Fibroblast of lung (primary cell): ENCODE measurements around the gene NPHP1. TPM values are rescaled to one million over a fixed set of nuclear protein-coding genes. Genes with fewer than 3 reads are reported as not detected.
"Not testable (repeated sequence)": the region's sequence is repeated elsewhere in the genome, so short reads cannot be mapped to it uniquely, and the experiment has no call there.

Source experiments
- DNase-seq, 2 donors: peaks; one replicate each; pipeline versions ENCODE4 v3.0.0 to v3.0.0-alpha.2; 2010; ENCODE audit warnings: low read depth in 2 of 2
- H2AFZ ChIP-seq: 2 replicates; pipeline ENCODE4 v1.5.1; 2012; ENCODE audit warnings: low read length, control low read depth, inconsistent platforms
- H3K27ac ChIP-seq: 2 replicates; pipeline ENCODE4 v1.5.1; 2011; ENCODE audit warnings: low read length, control low read depth; ENCODE audit not compliant: insufficient read depth
- H3K27me3 ChIP-seq: 2 replicates; pipeline ENCODE4 v1.5.1; 2011; ENCODE audit warnings: mild to moderate bottlenecking, low read length; ENCODE audit not compliant: control insufficient read depth, insufficient read depth
- H3K36me3 ChIP-seq: 2 replicates; pipeline ENCODE4 v1.5.1; 2011; ENCODE audit warnings: low read length; ENCODE audit not compliant: control insufficient read depth, insufficient read depth
- H3K4me1 ChIP-seq: 2 replicates; pipeline ENCODE4 v1.5.1; 2011; ENCODE audit warnings: low read length; ENCODE audit not compliant: control insufficient read depth, insufficient read depth; ENCODE audit errors: extremely low read depth
- H3K4me2 ChIP-seq: 2 replicates; pipeline ENCODE4 v1.5.1; 2011; ENCODE audit warnings: low read length, control low read depth; ENCODE audit not compliant: insufficient read depth; ENCODE audit errors: extremely low read depth
- H3K4me3 ChIP-seq, 4 experiments: fragments of 200-600 bp in 1 of 4; sonication (generic) in 1 of 4; replicated peaks in 1 of 4; 2 replicates each; pipeline ENCODE4 v1.5.1; 2011 to 2016; ENCODE audit warnings: low read length in 4 of 4, low read depth in 3 of 4, mild to moderate bottlenecking in 3 of 4, control low read depth in 2 of 4, inconsistent platforms in 1 of 4, mixed read lengths in 1 of 4; ENCODE audit not compliant: insufficient read depth in 1 of 4; ENCODE audit errors: control extremely low read depth in 1 of 4
- H3K79me2 ChIP-seq: 2 replicates; pipeline ENCODE4 v1.5.1; 2012; ENCODE audit warnings: mild to moderate bottlenecking, low read length, inconsistent platforms; ENCODE audit not compliant: control insufficient read depth, insufficient read depth
- H3K9ac ChIP-seq: 2 replicates; pipeline ENCODE4 v1.5.1; 2011; ENCODE audit warnings: mild to moderate bottlenecking, low read length, control low read depth; ENCODE audit not compliant: insufficient read depth
- H3K9me3 ChIP-seq: 2 replicates; pipeline ENCODE4 v1.5.1; 2012; ENCODE audit warnings: low read depth, low read length; ENCODE audit not compliant: control insufficient read depth, insufficient read depth
- H4K20me1 ChIP-seq: 2 replicates; pipeline ENCODE4 v1.5.1; 2011; ENCODE audit warnings: low read length; ENCODE audit not compliant: control insufficient read depth, insufficient read depth; ENCODE audit errors: extremely low read depth
- EZH2 ChIP-seq: IDR thresholded peaks from 2 replicates; pipeline ENCODE4 v1.5.1; 2012; ENCODE audit warnings: low read length, control low read depth, mild to moderate bottlenecking; ENCODE audit errors: missing control alignments
- polyA plus RNA-seq, 2 donors: library from polyadenylated mRNA; depleted of rRNA in 1 of 2; stranded (reverse) in 1 of 2; unstranded in 1 of 2; fragments of >200 nt; gene quantifications; 2 replicates each; pipeline ENCODE4 v1.2.1, GENCODE V29; 2011 to 2012; ENCODE audit warnings: missing spikeins in 1 of 2
- total RNA-seq: library from RNA; depleted of rRNA; stranded (reverse); fragments of >200 nt; gene quantifications from 2 replicates; pipeline ENCODE4 v1.2.1, GENCODE V29; 2014
- TF ChIP-seq, protein P1 (sequence below), 2 donors: IDR thresholded peaks in 1 of 2; conservative IDR thresholded peaks in 1 of 2; 1 replicate in 1 of 2; 2 replicates in 1 of 2; pipeline ENCODE4 v1.5.1; 2011 to 2012; ENCODE audit warnings: low read length in 2 of 2, control low read depth in 1 of 2, inconsistent platforms in 1 of 2, low read depth in 1 of 2, mild to moderate bottlenecking in 1 of 2

Gene NPHP1
- total and polyA plus RNA-seq, 2 donors (not counting 1 experiment from before 2014, with no cell fraction given), result 5.0 to 5.1 TPM

DNA sequence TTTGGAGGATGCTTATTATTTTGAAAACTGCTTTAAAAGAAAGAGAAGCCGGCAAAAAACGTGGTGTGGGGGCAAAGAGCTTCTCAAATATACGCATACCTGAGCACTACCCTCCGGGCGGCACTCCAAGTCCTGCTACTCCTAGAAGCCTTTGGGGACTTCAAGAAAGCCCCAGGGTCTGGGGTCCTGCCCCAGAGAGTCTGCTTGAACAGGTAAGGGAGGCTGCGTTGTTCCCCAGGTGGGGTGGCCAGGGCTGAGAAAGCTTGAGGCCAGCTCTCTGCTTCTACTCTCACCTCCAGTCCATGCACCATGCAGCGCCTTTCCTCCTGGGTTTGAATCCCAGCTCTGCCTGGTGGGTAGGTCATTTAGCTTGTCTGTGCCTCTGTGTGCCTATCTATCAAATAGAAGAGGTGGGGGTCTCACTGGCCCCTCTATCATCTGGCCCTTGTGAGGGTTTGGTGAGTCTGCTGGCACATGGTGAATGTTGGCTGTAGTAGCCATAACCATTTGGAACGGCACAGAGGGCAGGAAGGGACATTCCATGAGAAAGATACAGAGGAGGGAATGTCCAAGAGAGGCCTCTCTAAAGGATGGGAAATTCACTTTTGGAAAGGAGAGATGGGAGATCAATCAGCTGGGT lies 108.7 kb downstream of the NPHP1 start:
- no peak overlapping the region for H3K4me2 ChIP-seq
- no peak overlapping the region for H3K4me3 ChIP-seq

DNA sequence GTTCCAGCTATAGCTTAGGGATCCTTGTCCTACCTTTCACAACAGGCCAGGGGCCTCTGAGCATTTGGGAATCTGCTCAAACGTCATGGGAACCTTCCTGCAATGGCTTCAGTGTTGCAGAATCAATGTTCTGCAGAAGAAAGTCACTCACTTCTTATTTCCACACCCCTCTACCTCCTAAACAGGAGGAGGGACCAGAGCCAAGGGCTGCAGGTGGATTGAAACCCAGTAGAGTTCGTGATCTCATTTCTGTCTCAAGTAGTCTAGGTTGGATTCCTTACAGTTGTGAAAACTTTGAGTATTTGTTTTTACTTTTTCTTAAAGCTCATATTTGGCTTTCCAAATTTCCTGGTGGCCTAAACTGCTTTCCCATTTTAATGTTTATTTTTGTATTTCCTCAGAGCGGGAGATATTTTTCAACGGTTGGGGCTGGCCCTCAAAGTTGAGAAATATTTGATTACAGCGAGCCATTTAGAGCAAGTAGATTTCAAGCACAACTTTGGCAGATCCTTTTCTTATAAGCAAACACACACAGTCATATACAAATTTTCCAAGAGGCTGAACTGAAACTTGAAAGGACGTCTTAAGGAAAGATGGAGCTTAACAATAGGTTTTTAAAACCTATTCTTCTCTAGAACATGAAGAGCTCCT lies 109.8 kb downstream of the NPHP1 start:
- peak overlapping the region; percentile 30 for H3K4me2 ChIP-seq

More for the DNA sequence above, 108.7 kb downstream of the NPHP1 start:
- no peak for DNase-seq
- H2AFZ ChIP-seq, result no peak overlapping the region
- H3K27ac ChIP-seq, result no peak overlapping the region
- H3K27me3 ChIP-seq, result no peaks in the 10 kb centered on the region
- no peaks in the 10 kb centered on the region for H3K36me3 ChIP-seq
- H3K9ac ChIP-seq, result no peak overlapping the region
- H3K9me3 ChIP-seq, result no peaks in the 10 kb centered on the region
- no peaks in the 10 kb centered on the region for H4K20me1 ChIP-seq
- no peaks in the 10 kb centered on the region for H3K79me2 ChIP-seq
- no peak for TF ChIP-seq EZH2
- TF ChIP-seq, protein P1, sequence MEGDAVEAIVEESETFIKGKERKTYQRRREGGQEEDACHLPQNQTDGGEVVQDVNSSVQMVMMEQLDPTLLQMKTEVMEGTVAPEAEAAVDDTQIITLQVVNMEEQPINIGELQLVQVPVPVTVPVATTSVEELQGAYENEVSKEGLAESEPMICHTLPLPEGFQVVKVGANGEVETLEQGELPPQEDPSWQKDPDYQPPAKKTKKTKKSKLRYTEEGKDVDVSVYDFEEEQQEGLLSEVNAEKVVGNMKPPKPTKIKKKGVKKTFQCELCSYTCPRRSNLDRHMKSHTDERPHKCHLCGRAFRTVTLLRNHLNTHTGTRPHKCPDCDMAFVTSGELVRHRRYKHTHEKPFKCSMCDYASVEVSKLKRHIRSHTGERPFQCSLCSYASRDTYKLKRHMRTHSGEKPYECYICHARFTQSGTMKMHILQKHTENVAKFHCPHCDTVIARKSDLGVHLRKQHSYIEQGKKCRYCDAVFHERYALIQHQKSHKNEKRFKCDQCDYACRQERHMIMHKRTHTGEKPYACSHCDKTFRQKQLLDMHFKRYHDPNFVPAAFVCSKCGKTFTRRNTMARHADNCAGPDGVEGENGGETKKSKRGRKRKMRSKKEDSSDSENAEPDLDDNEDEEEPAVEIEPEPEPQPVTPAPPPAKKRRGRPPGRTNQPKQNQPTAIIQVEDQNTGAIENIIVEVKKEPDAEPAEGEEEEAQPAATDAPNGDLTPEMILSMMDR (conservative IDR thresholded peaks at IDR 0.05 in 1 of 2, IDR thresholded peaks at IDR 0.05 in 1 of 2; ENCODE audit: low read depth in 1 of 2, low read length in 2 of 2), result no peak
- peaks cover 3% of the 10 kb centered on the region for H3K4me1 ChIP-seq

DNA sequence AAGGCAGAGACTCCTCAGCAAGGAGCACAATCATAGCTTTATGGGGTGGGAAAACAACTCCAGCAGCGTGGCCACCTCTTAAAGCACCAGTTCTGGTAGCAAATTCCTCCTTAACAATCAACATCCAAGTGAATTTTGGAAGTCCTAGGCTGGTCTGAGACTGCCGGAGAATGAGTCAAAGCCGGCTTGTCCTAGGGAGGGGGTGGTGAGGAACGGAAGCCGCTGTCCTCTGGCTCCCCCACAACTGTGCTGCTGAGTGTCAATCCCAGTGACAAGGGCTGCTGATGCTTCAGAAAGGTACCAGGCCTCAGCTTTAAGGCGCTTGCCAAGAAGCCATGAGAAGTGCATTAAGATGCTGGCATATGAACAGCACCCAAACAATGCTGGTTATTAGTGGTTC lies 110.9 kb downstream of the NPHP1 start:
- not testable (repeated sequence) for H4K20me1 ChIP-seq, H3K4me3 ChIP-seq, H3K4me1 ChIP-seq, H3K9me3 ChIP-seq, H3K4me2 ChIP-seq, H2AFZ ChIP-seq, H3K36me3 ChIP-seq, H3K27ac ChIP-seq, DNase-seq, H3K79me2 ChIP-seq, H3K27me3 ChIP-seq, H3K9ac ChIP-seq

More for the DNA sequence above, 109.8 kb downstream of the NPHP1 start:
- not testable (repeated sequence) for H3K4me3 ChIP-seq, H3K27ac ChIP-seq, H3K9ac ChIP-seq, H2AFZ ChIP-seq, H3K27me3 ChIP-seq, H3K9me3 ChIP-seq, H3K36me3 ChIP-seq, H3K4me1 ChIP-seq, H4K20me1 ChIP-seq, H3K79me2 ChIP-seq
- peak in 1 of 2 donors; percentile 82 for DNase-seq

DNA sequence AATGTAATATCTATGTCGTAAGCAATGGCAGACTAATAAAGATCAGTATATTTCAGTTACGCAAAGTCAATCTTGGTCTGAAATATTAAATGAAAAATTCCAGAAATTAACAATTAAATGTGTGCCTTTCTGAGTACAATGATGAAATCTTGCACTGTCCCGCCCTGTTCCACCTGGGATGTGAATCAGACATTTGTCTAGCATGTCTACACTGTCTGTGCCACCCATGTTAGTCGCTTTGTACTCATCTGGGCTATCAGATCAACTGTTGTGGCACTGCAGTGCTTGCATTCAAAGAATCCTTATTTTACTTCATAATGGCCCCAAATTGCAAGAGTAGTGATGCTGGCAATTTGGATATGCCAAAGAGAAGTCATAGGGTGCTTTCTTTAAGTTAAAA lies 114.6 kb downstream of the NPHP1 start:
- not testable (repeated sequence) for H3K79me2 ChIP-seq, H3K36me3 ChIP-seq, H2AFZ ChIP-seq, H3K27ac ChIP-seq, H3K9me3 ChIP-seq, H3K27me3 ChIP-seq, H3K4me1 ChIP-seq, H4K20me1 ChIP-seq, DNase-seq, H3K9ac ChIP-seq, H3K4me2 ChIP-seq, H3K4me3 ChIP-seq

DNA sequence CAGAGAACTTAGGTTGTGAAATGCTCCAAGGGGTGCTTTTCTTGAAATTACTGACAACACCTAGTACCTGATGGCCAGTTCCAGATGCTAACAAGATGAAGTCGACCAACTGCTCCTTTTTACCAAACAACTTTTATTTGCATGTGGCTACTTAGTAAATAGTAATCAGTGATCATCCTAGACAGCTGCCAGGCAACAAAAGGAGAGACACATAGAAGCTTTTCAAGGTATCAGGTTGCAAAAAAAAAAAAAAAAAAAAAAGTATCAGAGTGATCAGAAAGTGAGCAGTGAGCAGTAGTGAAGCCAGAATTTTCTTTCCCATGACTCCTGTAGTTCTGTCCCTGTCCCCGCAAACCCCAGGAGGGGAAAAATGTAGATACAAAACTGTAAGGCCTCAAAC lies 121.1 kb downstream of the NPHP1 start:
- H3K4me2 ChIP-seq, H3K4me1 ChIP-seq, H4K20me1 ChIP-seq, H3K4me3 ChIP-seq, H3K79me2 ChIP-seq, H3K27ac ChIP-seq, H3K9me3 ChIP-seq, H3K36me3 ChIP-seq, DNase-seq, H3K27me3 ChIP-seq, H2AFZ ChIP-seq, H3K9ac ChIP-seq: not testable (repeated sequence)

DNA sequence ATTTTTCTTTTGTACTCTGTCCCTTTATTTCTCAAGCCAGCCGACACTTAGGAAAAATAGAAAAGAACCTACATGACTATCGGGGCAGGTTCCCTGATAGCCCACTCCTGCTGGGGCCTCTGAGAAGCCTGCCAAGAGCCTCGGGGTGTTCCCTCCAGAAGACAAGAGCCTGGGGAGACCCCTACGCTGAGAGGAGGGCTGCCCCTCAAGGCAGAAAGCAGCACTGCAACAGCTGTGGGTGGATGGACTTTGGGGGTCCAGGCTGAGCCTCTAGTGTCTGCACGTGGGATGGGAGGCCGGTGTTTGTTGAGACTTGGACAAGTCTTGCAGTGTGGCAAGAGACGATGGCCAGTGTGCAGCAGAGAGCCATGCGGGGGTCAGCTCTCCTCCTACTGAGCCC lies 121.7 kb downstream of the NPHP1 start:
- H4K20me1 ChIP-seq, H3K36me3 ChIP-seq, H3K4me3 ChIP-seq, H3K9me3 ChIP-seq, H3K4me1 ChIP-seq, H3K9ac ChIP-seq, H3K27me3 ChIP-seq, DNase-seq, H3K27ac ChIP-seq, H3K4me2 ChIP-seq, H3K79me2 ChIP-seq, H2AFZ ChIP-seq: not testable (repeated sequence)
